ENCODE results near the gene NANOS3. TPM values are rescaled to one million over a fixed set of nuclear protein-coding genes. Genes with fewer than 3 reads are reported as not detected.
A peak's percentile ranks its signal among the peaks of the same experiment; 100 is the strongest.

Gene NANOS3
- total and polyA plus RNA-seq, 10 of the 15 experiments (the other 5 are each of a cell fraction or from before 2014, with no cell fraction given) = 0.31 to 1.7 (median 0.81) TPM

DNA sequence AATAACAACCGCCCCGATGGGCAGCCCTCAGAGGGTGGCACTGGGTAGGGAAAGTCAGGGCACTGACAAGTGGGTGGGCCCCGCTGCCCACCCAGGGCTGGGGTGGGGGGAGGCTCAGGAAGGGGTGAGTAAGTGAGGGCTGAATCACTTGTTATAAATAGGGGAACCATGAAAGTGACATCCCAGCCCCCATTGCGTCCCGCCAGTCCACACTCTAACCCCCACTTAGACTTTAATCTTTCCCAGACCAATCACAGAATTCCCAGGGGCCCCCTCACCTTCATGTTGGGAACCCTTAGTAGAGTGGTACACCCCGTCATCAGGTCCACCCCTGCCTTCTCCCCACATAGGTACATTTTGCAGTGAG lies 37.0 kb upstream of the NANOS3 start:
- peak overlapping the region; percentile 94 for H3K9ac ChIP-seq (ENCODE audit: control insufficient read depth, insufficient read depth, low read length)
- H3K4me2 ChIP-seq (ENCODE audit: control insufficient read depth, insufficient read depth) = peak overlapping the region; percentile 99
- intact Hi-C loops (cut with micrococcal nuclease; ENCODE audit: unreplicated experiment) (loop anchor here (5.0 to 10.0 kb wide), 2 partner anchors 43 to 685 kb away; partner anchors contain the start of genes IER2, STX10 and ZSWIM4), in situ Hi-C loops (cut with MboI) (loop anchor here (10.0 kb wide), 1 partner anchor 685 kb away; the partner anchor contains the start of genes IER2 and STX10)
- ChIA-PET CTCF (interaction anchor here (0.6 to 7.1 kb wide), 4 partner anchors 19 to 57 kb away, joined by 3 to 51 read pairs (median 4); no protein-coding TSS in a partner anchor), SMC1A (ENCODE audit: uncharacterized antibody, unreplicated experiment) (interaction anchor here (0.9 to 4.2 kb wide), 3 partner anchors 22 to 45 kb away, joined by 3 to 37 read pairs (median 4); partner anchors contain the start of gene ZSWIM4), RAD21 (ENCODE audit: unreplicated experiment) (interaction anchor here (0.5 to 4.9 kb wide), 9 partner anchors 12 to 166 kb away, joined by 3 to 68 read pairs (median 3); partner anchors contain the start of genes RFX1 and ZSWIM4), POLR2A (interaction anchor here (0.6 to 7.5 kb wide), 13 partner anchors 8 to 688 kb away, joined by 3 to 85 read pairs (median 3); partner anchors contain the start of genes C19orf53 and ZSWIM4)
- no peak overlapping the region for H2AFZ ChIP-seq (ENCODE audit: control insufficient read depth, low read depth, low read length)
- H3K27me3 ChIP-seq (replicated peaks in 1 of 2; ENCODE audit: control insufficient read depth in 2 of 2, insufficient read depth in 2 of 2, low read length in 1 of 2) = no peaks in the 10 kb centered on the region
- no peak; the same call in 2 of the 3 replicates for ATAC-seq
- no peak for DNase-seq (ENCODE audit: low read depth, low spot score)
- H3K4me1 ChIP-seq (ENCODE audit: control insufficient read depth, insufficient read depth, low read length) = peaks cover 57% of the 10 kb centered on the region
- peaks cover 0 to 3% of the 10 kb centered on the region in 2 experiments; a peak in 1 of 4 replicates for H3K36me3 ChIP-seq (ENCODE audit: control insufficient read depth in 2 of 2, insufficient read depth in 2 of 2, low read length in 1 of 2)
- H3K79me2 ChIP-seq (ENCODE audit: control insufficient read depth, insufficient read depth, low read length) = peaks cover 55% of the 10 kb centered on the region
- TF ChIP-seq, protein P1, sequence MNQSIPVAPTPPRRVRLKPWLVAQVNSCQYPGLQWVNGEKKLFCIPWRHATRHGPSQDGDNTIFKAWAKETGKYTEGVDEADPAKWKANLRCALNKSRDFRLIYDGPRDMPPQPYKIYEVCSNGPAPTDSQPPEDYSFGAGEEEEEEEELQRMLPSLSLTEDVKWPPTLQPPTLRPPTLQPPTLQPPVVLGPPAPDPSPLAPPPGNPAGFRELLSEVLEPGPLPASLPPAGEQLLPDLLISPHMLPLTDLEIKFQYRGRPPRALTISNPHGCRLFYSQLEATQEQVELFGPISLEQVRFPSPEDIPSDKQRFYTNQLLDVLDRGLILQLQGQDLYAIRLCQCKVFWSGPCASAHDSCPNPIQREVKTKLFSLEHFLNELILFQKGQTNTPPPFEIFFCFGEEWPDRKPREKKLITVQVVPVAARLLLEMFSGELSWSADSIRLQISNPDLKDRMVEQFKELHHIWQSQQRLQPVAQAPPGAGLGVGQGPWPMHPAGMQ (IDR thresholded peaks at IDR 0.05; ENCODE audit: borderline replicate concordance) = no peak
- peak; percentile 48 for TF ChIP-seq MEF2B (IDR thresholded peaks at IDR 0.05; ENCODE audit: partially characterized antibody, poor library complexity, severe bottlenecking)
- 0 out of 2 replicates have a peak, but pooled peaks have one; percentile 13 for TF ChIP-seq PAX5 (IDR thresholded peaks at IDR 0.05; ENCODE audit: borderline replicate concordance, low read depth, low read length)
- TF ChIP-seq MEF2A (IDR thresholded peaks at IDR 0.05; ENCODE audit: insufficient read depth, low read depth, low read length) = no peak
- TF ChIP-seq, protein P2, sequence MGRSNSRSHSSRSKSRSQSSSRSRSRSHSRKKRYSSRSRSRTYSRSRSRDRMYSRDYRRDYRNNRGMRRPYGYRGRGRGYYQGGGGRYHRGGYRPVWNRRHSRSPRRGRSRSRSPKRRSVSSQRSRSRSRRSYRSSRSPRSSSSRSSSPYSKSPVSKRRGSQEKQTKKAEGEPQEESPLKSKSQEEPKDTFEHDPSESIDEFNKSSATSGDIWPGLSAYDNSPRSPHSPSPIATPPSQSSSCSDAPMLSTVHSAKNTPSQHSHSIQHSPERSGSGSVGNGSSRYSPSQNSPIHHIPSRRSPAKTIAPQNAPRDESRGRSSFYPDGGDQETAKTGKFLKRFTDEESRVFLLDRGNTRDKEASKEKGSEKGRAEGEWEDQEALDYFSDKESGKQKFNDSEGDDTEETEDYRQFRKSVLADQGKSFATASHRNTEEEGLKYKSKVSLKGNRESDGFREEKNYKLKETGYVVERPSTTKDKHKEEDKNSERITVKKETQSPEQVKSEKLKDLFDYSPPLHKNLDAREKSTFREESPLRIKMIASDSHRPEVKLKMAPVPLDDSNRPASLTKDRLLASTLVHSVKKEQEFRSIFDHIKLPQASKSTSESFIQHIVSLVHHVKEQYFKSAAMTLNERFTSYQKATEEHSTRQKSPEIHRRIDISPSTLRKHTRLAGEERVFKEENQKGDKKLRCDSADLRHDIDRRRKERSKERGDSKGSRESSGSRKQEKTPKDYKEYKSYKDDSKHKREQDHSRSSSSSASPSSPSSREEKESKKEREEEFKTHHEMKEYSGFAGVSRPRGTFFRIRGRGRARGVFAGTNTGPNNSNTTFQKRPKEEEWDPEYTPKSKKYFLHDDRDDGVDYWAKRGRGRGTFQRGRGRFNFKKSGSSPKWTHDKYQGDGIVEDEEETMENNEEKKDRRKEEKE (IDR thresholded peaks at IDR 0.05) = no peak
- no peak for TF ChIP-seq ZNF384 (IDR thresholded peaks at IDR 0.05; ENCODE audit: borderline replicate concordance, low read depth, low read length)
- peak; percentile 38; the same call in 1 of the 2 replicates for TF ChIP-seq MTA3 (IDR thresholded peaks at IDR 0.05; ENCODE audit: borderline replicate concordance, low read length)
- peak; percentile 45; the same call in 1 of the 2 replicates for TF ChIP-seq POLR2AphosphoS5 (IDR thresholded peaks at IDR 0.05; ENCODE audit: low read length)
- peak; percentile 14; the same call in 1 of the 2 replicates for TF ChIP-seq CREB1 (IDR thresholded peaks at IDR 0.05; ENCODE audit: low read depth)
- H3K27ac ChIP-seq (ENCODE audit: control insufficient read depth, insufficient read depth) = peak overlapping the region; percentile 96
- BruUV-seq (replicated peaks) = TSS peak; percentile 79
- no peak for FAIRE-seq
- WGBS (ENCODE audit: insufficient coverage, insufficient replicate concordance, low lambda C conversion rate, missing lambda C conversion rate) = 3% methylated on average over 6 of the region's 6 CpGs
- H4K20me1 ChIP-seq (ENCODE audit: control insufficient read depth, insufficient read depth) = no peaks in the 10 kb centered on the region
- H3K9me3 ChIP-seq (replicated peaks; ENCODE audit: control insufficient read depth, insufficient read depth, low read length) = no peaks in the 10 kb centered on the region
- H3K4me3 ChIP-seq = peak overlapping the region; percentile 92
